ENCODE results near the gene SLC19A2. TPM values are rescaled to one million over a fixed set of nuclear protein-coding genes. Genes with fewer than 3 reads are reported as not detected.

The SLC19A2 gene
- polyA plus RNA-seq, 1 donor (not counting 4 experiments of a cell fraction or from before 2014, with no cell fraction given): 11.9 TPM

DNA sequence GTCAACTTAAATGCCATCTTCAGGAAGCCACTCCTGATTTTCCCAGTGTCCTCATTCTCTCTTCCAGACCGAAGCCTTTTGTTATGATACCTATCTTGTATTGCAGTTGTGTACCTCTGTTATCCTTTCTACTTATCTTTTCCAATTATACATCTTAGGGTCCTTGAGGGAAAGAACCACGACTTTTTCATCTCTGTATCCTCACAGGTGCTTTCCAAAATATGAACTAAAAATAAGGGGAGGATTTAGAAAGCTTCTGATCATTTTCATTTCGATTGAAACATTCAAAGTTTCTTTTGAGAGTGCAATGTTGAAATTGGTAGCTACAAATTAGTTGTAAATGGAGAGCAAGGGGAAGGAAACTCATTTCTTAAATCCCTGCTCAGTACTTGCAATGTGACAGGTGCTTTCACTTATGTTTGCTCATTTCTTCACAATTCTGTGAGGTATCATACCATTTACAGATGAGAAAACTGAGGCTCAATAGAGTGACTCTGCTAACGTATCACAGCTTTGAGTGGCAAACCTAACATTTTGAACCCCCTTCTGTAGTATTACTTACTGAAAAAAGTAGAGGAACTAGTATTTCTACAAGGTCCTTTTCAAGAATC is 24.2 kb downstream of the SLC19A2 start:
- DNase-seq (ENCODE audit: low read depth, low spot score) (no peak), FAIRE-seq (no peak)
- Histone ChIP-seq H3K4me3 (ENCODE audit: control insufficient read depth in 2 of 3, extremely low read depth in 1 of 3, insufficient read depth in 2 of 3, low read depth in 1 of 3, low read length in 3 of 3) (no peak overlapping the region), H2AFZ (ENCODE audit: control insufficient read depth, low read length) (no peak overlapping the region), H3K4me2 (ENCODE audit: control insufficient read depth, extremely low read depth, insufficient read depth, low read depth, low read length) (no peak overlapping the region), H3K36me3 (ENCODE audit: control insufficient read depth in 2 of 2, extremely low read depth in 1 of 2, insufficient read depth in 2 of 2, low read length in 2 of 2) (peaks cover 0 to 2% of the 10 kb centered on the region in 2 experiments), H3K27me3 (ENCODE audit: control insufficient read depth, extremely low read depth, insufficient read depth, low read length) (no peaks in the 10 kb centered on the region), H3K79me2 (ENCODE audit: control insufficient read depth, insufficient read depth, low read length) (no peaks in the 10 kb centered on the region), H3K9ac (ENCODE audit: control insufficient read depth, extremely low read depth, insufficient read depth, low read length) (no peak overlapping the region), H3K4me1 (ENCODE audit: control insufficient read depth, extremely low read depth, insufficient read depth, low read length) (peaks cover 3% of the 10 kb centered on the region), H3K27ac (ENCODE audit: control insufficient read depth, insufficient read depth, low read length) (no peak overlapping the region), H4K20me1 (ENCODE audit: control insufficient read depth, extremely low read depth, insufficient read depth, low read length) (no peaks in the 10 kb centered on the region), H3K9me1 (ENCODE audit: control insufficient read depth, extremely low read depth, insufficient read depth, low read length) (no peaks in the 10 kb centered on the region), H3K9me3 (ENCODE audit: control insufficient read depth, low read depth, low read length) (peaks cover 3% of the 10 kb centered on the region)
- dilution Hi-C loops (cut with MboI; ENCODE audit: extremely low pct_ligation_motif_present, low sequenced_read_pairs): no loop called here
- no peak for TF ChIP-seq EZH2 (IDR thresholded peaks at IDR 0.05; ENCODE audit: low read length)
- TF ChIP-seq, protein P1, sequence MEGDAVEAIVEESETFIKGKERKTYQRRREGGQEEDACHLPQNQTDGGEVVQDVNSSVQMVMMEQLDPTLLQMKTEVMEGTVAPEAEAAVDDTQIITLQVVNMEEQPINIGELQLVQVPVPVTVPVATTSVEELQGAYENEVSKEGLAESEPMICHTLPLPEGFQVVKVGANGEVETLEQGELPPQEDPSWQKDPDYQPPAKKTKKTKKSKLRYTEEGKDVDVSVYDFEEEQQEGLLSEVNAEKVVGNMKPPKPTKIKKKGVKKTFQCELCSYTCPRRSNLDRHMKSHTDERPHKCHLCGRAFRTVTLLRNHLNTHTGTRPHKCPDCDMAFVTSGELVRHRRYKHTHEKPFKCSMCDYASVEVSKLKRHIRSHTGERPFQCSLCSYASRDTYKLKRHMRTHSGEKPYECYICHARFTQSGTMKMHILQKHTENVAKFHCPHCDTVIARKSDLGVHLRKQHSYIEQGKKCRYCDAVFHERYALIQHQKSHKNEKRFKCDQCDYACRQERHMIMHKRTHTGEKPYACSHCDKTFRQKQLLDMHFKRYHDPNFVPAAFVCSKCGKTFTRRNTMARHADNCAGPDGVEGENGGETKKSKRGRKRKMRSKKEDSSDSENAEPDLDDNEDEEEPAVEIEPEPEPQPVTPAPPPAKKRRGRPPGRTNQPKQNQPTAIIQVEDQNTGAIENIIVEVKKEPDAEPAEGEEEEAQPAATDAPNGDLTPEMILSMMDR (optimal IDR thresholded peaks at IDR 0.05 in 1 of 3, IDR thresholded peaks at IDR 0.05 in 1 of 3, conservative IDR thresholded peaks at IDR 0.05 in 1 of 3; ENCODE audit: extremely low read depth in 1 of 3, insufficient read depth in 2 of 3, low read length in 3 of 3): no peak

GRCh38 chr1:169460191-169460833 is 25.4 kb downstream of the SLC19A2 start:
- Histone ChIP-seq H3K36me3 (ENCODE audit: control insufficient read depth in 2 of 2, extremely low read depth in 1 of 2, insufficient read depth in 2 of 2, low read length in 2 of 2) (no peaks in the 10 kb centered on the region), H3K9me3 (ENCODE audit: control insufficient read depth, low read depth, low read length) (peaks cover 3% of the 10 kb centered on the region), H3K4me3 (ENCODE audit: control insufficient read depth in 2 of 3, extremely low read depth in 1 of 3, insufficient read depth in 2 of 3, low read depth in 1 of 3, low read length in 3 of 3) (peak overlapping the region in 1 of 3 experiments; percentile 44), H3K4me2 (ENCODE audit: control insufficient read depth, extremely low read depth, insufficient read depth, low read depth, low read length) (peak overlapping the region; percentile 69), H3K27ac (ENCODE audit: control insufficient read depth, insufficient read depth, low read length) (no peak overlapping the region), H4K20me1 (ENCODE audit: control insufficient read depth, extremely low read depth, insufficient read depth, low read length) (no peaks in the 10 kb centered on the region), H3K79me2 (ENCODE audit: control insufficient read depth, insufficient read depth, low read length) (no peaks in the 10 kb centered on the region), H3K9ac (ENCODE audit: control insufficient read depth, extremely low read depth, insufficient read depth, low read length) (peak overlapping the region; percentile 48), H2AFZ (ENCODE audit: control insufficient read depth, low read length) (peak overlapping the region; percentile 69), H3K27me3 (ENCODE audit: control insufficient read depth, extremely low read depth, insufficient read depth, low read length) (no peaks in the 10 kb centered on the region), H3K9me1 (ENCODE audit: control insufficient read depth, extremely low read depth, insufficient read depth, low read length) (no peaks in the 10 kb centered on the region), H3K4me1 (ENCODE audit: control insufficient read depth, extremely low read depth, insufficient read depth, low read length) (peaks cover 3% of the 10 kb centered on the region)
- dilution Hi-C loops (cut with MboI; ENCODE audit: extremely low pct_ligation_motif_present, low sequenced_read_pairs): no loop called here
- FAIRE-seq (no peak), DNase-seq (ENCODE audit: low read depth, low spot score) (no peak)
- no peak for TF ChIP-seq EZH2 (IDR thresholded peaks at IDR 0.05; ENCODE audit: low read length)
- TF ChIP-seq, protein P1 (optimal IDR thresholded peaks at IDR 0.05 in 1 of 3, IDR thresholded peaks at IDR 0.05 in 1 of 3, conservative IDR thresholded peaks at IDR 0.05 in 1 of 3; ENCODE audit: extremely low read depth in 1 of 3, insufficient read depth in 2 of 3, low read length in 3 of 3): no peak

Data from keratinocyte (primary cell).